ENCODE data around the gene BTRC.
"Not testable (repeated sequence)": the region's sequence is repeated elsewhere in the genome, so short reads cannot be mapped to it uniquely, and the experiment has no call there.

BTRC gene

GRCh38 chr10:101357958-101358357 is 4.0 kb downstream of the BTRC start:
- DNase-seq = no peak

GRCh38 chr10:101358706-101359300 is 4.8 kb downstream of the BTRC start:
- no peak for DNase-seq
- no peak for TF ChIP-seq GATA1 (IDR thresholded peaks at IDR 0.05; ENCODE audit: low read depth, low read length)
- no peak for TF ChIP-seq POLR2A (IDR thresholded peaks at IDR 0.05; ENCODE audit: low read length)

More at GRCh38 chr10:101357958-101358357, 4.0 kb downstream of the BTRC start:
- TF ChIP-seq GATA1 (IDR thresholded peaks at IDR 0.05; ENCODE audit: low read depth, low read length) (no peak), POLR2A (IDR thresholded peaks at IDR 0.05; ENCODE audit: low read length) (no peak)

GRCh38 chr10:101360090-101360489 is 6.1 kb downstream of the BTRC start:
- not testable (repeated sequence) for DNase-seq

GRCh38 chr10:101360841-101361240 is 6.9 kb downstream of the BTRC start:
- not testable (repeated sequence) for DNase-seq

- TF ChIP-seq GATA1 (IDR thresholded peaks at IDR 0.05; ENCODE audit: low read depth, low read length) = no peak
- no peak for TF ChIP-seq POLR2A (IDR thresholded peaks at IDR 0.05; ENCODE audit: low read length)
- no peak for DNase-seq
Measured at GRCh38 chr10:101363850-101364400, 10.0 kb downstream of the BTRC start.

- no peak for TF ChIP-seq POLR2A (IDR thresholded peaks at IDR 0.05; ENCODE audit: low read length)
- TF ChIP-seq GATA1 (IDR thresholded peaks at IDR 0.05; ENCODE audit: low read depth, low read length) = no peak
- DNase-seq = no peak
Measured at GRCh38 chr10:101364721-101365120, 10.8 kb downstream of the BTRC start.

GRCh38 chr10:101367569-101368453 is 13.8 kb downstream of the BTRC start:
- no peak for TF ChIP-seq GATA1 (IDR thresholded peaks at IDR 0.05; ENCODE audit: low read depth, low read length)
- no peak for TF ChIP-seq POLR2A (IDR thresholded peaks at IDR 0.05; ENCODE audit: low read length)
- peak in 1 of 2 experiments; percentile 15 for DNase-seq

GRCh38 chr10:101373063-101373462 is 19.1 kb downstream of the BTRC start:
- TF ChIP-seq GATA1 (IDR thresholded peaks at IDR 0.05; ENCODE audit: low read depth, low read length) = no peak
- no peak for TF ChIP-seq POLR2A (IDR thresholded peaks at IDR 0.05; ENCODE audit: low read length)
- DNase-seq = no peak

- DNase-seq = not testable (repeated sequence)
Measured at GRCh38 chr10:101373993-101374392, 20.0 kb downstream of the BTRC start.

GRCh38 chr10:101375076-101375475 is 21.1 kb downstream of the BTRC start:
- no peak for DNase-seq
- TF ChIP-seq POLR2A (IDR thresholded peaks at IDR 0.05; ENCODE audit: low read length) = no peak
- TF ChIP-seq GATA1 (IDR thresholded peaks at IDR 0.05; ENCODE audit: low read depth, low read length) = no peak

GRCh38 chr10:101379663-101380352 is 25.8 kb downstream of the BTRC start:
- no peak for TF ChIP-seq POLR2A (IDR thresholded peaks at IDR 0.05; ENCODE audit: low read length)
- DNase-seq = no peak

- no peak for DNase-seq
- no peak for TF ChIP-seq GATA1 (IDR thresholded peaks at IDR 0.05; ENCODE audit: low read depth, low read length)
- TF ChIP-seq POLR2A (IDR thresholded peaks at IDR 0.05; ENCODE audit: low read length) = no peak
Measured at GRCh38 chr10:101380353-101381017, 26.5 kb downstream of the BTRC start.

GRCh38 chr10:101385866-101386658 is 32.1 kb downstream of the BTRC start:
- DNase-seq = no peak
- TF ChIP-seq POLR2A (IDR thresholded peaks at IDR 0.05; ENCODE audit: low read length) = no peak
- TF ChIP-seq GATA1 (IDR thresholded peaks at IDR 0.05; ENCODE audit: low read depth, low read length) = no peak
